Stimulated activated naive CD8-positive, alpha-beta T cell treated with anti-CD3 and anti-CD28 coated beads, Interleukin-15, Interleukin-2, amounts not matched to agents 100 U/mL and 50 U/mL, for 24 hours (primary cell): ENCODE results near the gene TRMT2A.
"Not testable (repeated sequence)": the region's sequence is repeated elsewhere in the genome, so short reads cannot be mapped to it uniquely, and the experiment has no call there.

ENCODE experiments used
- ATAC-seq: fragments of 150-1000 bp; cut with Tn5 transposase; one replicate; pipeline ENCODE4 v1.10.0; 2021
- DNase-seq: peaks from one replicate; pipeline ENCODE4 v3.0.0; 2021

Gene TRMT2A

GRCh38 chr22:20116951-20117632 lies at the start of gene TRMT2A:
Gene TRMT2A, minus strand, starts transcription at chr22:20117226. Its CDS starts 320 bp downstream, at chr22:20116906.
- DNase-seq, result peak; percentile 98
- ATAC-seq, result peak; percentile 81

- DNase-seq, result no peak
- no peak for ATAC-seq
These were observed 49.7 kb upstream of the TRMT2A start for GRCh38 chr22:20166703-20167102.

- no peak for DNase-seq
- no peak for ATAC-seq
These were observed 48.9 kb upstream of the TRMT2A start for GRCh38 chr22:20165913-20166312.

GRCh38 chr22:20165421-20165820 lies 48.4 kb upstream of the TRMT2A start:
- ATAC-seq, result no peak
- no peak for DNase-seq

- DNase-seq, result no peak
- no peak for ATAC-seq
These were observed 47.8 kb upstream of the TRMT2A start for GRCh38 chr22:20164863-20165262.

GRCh38 chr22:20160041-20160440 lies 43.0 kb upstream of the TRMT2A start:
- ATAC-seq (no peak), DNase-seq (no peak)

GRCh38 chr22:20159531-20159930 lies 42.5 kb upstream of the TRMT2A start:
- not testable (repeated sequence) for ATAC-seq, DNase-seq

- DNase-seq, result no peak
These were observed 42.0 kb upstream of the TRMT2A start for GRCh38 chr22:20159076-20159475.

GRCh38 chr22:20158391-20159036 lies 41.5 kb upstream of the TRMT2A start:
- ATAC-seq, result no peak

More at GRCh38 chr22:20159076-20159475, 42.0 kb upstream of the TRMT2A start:
- ATAC-seq, result no peak

GRCh38 chr22:20157430-20158183 lies 40.6 kb upstream of the TRMT2A start:
- ATAC-seq (no peak), DNase-seq (no peak)

More at GRCh38 chr22:20158391-20159036, 41.5 kb upstream of the TRMT2A start:
- no peak for DNase-seq

- ATAC-seq (peak; percentile 79), DNase-seq (peak; percentile 90)
These were observed 39.8 kb upstream of the TRMT2A start for GRCh38 chr22:20156611-20157429.

- ATAC-seq, result no peak
- no peak for DNase-seq
These were observed 39.0 kb upstream of the TRMT2A start for GRCh38 chr22:20156042-20156389.

GRCh38 chr22:20155330-20156041 lies 38.5 kb upstream of the TRMT2A start:
- ATAC-seq (no peak), DNase-seq (no peak)

- ATAC-seq (peak; percentile 11), DNase-seq (no peak)
These were observed 37.7 kb upstream of the TRMT2A start for GRCh38 chr22:20154602-20155187.

- ATAC-seq (no peak), DNase-seq (no peak)
These were observed 36.9 kb upstream of the TRMT2A start for GRCh38 chr22:20153945-20154344.

- DNase-seq (no peak), ATAC-seq (no peak)
These were observed 35.5 kb upstream of the TRMT2A start for GRCh38 chr22:20152464-20152890.

GRCh38 chr22:20151276-20151588 lies 34.2 kb upstream of the TRMT2A start:
- DNase-seq (no peak), ATAC-seq (no peak)

- DNase-seq, result no peak
- ATAC-seq, result no peak
These were observed 33.6 kb upstream of the TRMT2A start, which contains the start of gene CCDC188 for GRCh38 chr22:20150381-20151275. Gene CCDC188, minus strand, starts transcription at chr22:20151055. Its CDS starts 69 bp downstream, at chr22:20150986.

- DNase-seq (no peak), ATAC-seq (no peak)
These were observed 32.5 kb upstream of the TRMT2A start for GRCh38 chr22:20149257-20150250.
